ENCODE data around the gene ZSCAN25.
"Not testable (repeated sequence)": the region's sequence is repeated elsewhere in the genome, so short reads cannot be mapped to it uniquely, and the experiment has no call there.

The ZSCAN25 gene

DNA sequence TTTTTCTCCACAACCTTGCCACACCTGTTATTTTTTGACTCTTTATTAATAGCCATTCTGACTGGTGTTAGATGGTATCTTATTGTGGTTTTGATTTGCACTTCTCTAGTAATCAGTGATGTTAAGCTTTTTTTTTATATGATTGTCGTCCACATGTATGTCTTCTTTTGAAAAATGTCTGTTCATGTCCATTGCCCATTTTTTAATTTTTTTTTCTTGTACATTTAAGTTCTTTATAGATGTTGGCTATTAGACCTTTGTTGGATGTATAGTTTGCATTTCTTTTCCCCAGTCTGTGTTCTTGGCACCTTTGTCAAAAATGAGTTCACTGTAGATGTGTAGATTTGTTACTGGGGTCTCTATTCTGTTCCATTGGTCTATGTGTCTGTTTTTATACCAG is 28.8 kb downstream of the ZSCAN25 start:
- no peak for DNase-seq (ENCODE audit: low read depth)

DNA sequence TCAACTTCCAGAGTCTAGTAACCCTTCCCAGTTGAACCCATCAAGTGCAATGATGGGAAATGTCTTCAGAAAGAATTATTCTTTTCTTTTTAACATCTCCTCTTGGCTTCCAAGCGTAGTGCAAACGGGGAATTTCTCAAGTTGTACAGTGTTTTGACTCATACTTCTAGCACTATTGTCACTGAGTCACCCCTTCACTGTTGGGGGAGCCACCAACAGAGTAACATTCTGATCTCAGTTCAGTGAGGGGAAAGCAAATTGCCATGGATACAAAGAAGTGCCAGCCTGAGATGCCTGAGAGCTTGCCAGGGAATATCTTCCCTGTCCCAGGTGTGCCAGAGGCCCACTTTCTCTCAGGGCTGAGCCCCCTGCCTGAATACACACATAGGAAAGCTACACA is 32.1 kb downstream of the ZSCAN25 start:
- DNase-seq (ENCODE audit: low read depth), result no peak

DNA sequence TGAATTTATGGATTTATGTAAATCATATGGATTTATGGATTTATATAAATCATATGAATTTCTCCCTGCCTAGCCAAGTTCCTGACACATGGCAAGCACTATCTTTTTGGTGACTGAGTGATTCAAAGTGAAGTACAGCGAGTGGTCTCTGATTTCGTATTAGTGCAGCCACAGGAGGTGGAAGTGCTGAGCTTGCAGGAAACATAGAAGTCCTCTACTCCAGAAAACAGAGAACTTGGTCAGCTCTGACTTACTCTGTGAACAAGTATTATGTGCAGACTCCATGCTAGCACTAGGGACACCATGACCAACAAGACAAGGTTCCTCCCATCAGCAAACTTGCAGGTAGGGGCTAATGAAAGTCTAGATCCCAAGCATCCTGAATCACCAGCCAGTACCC is 34.5 kb downstream of the ZSCAN25 start:
- no peak for DNase-seq (ENCODE audit: low read depth)

DNA sequence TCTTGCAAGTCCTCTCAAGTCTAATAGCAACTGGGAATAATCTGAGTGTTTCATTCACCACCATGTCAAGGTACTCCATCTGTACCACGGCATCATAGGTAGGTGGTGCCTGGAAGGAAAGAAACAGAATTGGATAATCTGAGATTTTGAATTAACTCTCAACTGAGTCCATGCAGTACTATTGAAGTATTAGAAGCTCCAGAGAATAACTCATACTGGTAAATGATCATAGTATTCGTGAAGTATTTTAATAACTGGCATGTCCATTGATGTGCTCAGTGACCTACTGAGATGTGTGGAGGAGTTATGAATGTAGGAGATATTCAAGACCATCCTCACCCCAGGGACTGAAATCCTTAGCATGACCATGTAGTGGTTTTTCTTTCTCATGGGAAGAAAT is 35.9 kb downstream of the ZSCAN25 start:
- no peak for DNase-seq (ENCODE audit: low read depth)

DNA sequence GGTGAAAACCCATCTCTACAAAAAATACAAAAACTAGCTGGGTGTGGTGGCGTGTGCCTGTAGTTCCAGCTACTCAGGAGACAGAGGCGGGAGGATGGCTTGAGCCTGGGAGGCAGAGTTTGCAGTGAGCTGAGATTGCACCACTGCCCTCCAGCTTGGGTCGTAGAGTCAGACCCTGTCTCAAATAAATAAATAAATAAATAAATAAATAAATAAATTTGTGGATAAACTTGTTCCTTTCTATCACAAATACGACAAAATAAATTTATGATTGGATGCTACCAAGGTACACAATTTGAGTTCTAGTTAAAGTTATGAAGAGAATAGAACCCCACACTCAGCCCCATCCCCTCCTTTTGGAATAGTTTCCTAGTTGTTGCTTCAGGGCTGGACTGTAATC is 36.5 kb downstream of the ZSCAN25 start:
- not testable (repeated sequence) for DNase-seq (ENCODE audit: low read depth)

DNA sequence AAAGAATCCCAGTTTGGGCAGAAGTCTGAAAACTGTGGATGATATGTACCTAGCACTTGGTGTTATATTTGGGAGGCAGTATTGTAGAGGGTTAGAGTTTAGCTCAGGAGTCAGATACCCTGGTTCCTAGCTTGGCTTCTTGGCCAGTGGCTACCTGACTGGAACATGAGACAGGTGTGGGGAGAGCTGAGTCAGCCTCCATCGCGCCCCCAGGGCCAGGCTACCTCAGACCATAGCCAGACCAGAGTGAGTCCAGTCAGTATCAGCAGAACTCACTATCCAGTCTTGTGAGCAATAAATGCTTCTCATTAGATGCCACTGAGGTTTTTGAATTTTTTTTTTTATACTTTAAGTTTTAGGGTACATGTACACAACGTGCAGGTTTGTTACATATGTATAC is 37.0 kb downstream of the ZSCAN25 start:
- DNase-seq (ENCODE audit: low read depth), result no peak

DNA sequence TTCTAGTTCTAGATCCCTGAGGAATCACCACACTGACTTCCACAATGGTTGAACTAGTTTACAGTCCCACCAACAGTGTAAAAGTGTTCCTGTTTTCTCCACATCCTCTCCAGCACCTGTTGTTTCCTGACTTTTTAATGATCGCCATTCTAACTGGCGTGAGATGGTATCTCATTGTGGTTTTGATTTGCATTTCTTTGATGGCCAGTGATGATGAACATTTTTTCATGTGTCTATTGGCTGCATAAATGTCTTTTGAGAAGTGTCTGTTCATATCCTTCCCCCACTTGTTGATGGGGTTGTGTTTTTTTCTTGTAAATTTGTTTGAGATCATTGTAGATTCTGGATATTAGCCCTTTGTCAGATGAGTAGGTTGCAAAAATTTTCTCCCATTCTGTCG is 37.9 kb downstream of the ZSCAN25 start:
- DNase-seq (ENCODE audit: low read depth), result not testable (repeated sequence)

DNA sequence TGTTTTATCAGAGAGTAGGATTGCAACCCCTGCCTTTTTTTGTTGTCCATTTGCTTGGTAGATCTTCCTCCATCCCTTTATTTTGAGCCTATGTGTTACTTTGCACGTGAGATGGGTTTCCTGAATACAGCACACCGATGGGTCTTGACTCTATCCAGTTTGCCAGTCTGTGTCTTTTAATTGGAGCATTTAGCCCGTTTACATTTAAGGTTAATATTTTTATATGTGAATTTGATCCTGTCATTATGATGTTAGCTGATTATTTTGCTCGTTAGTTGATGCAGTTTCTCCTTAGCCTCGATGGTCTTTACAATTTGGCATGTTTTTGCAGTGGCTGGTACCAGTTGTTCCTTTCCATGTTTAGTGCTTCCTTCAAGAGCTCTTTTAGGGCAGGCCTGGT is 41.1 kb downstream of the ZSCAN25 start:
- DNase-seq (ENCODE audit: low read depth), result not testable (repeated sequence)

DNA sequence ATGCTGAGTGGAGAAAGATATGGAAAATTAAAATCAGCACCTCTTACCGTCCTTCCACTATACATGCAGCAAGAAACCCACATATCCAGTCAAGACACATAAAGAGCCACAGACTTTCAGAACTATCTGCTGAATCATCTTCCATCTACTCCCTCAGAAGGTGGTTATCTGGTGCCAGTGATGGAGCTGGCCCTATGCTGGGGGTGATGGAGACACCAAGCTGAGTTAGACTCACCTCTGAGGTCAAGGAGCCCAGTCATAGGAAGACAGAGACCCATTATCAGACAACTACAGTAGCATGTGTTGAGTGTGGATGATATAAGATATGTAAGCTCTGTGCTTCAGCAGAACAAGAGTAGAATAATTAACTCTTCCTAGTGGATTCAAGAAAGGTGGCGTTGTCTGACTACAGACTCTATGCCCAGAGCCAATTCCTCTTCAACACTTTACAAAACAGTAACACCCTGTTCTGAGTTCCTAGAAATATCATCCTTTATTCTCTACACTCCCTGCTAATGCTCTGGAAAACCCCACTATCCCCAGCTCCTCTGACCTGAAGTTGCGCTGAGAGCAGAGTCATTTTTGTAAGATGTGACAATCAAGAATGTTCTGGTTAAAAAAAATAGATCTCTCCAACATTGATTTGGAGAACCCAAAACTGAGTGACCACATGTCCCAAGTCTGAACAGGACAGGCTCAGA is 48.7 kb downstream of the ZSCAN25 start:
- DNase-seq (ENCODE audit: low read depth), result no peak

DNA sequence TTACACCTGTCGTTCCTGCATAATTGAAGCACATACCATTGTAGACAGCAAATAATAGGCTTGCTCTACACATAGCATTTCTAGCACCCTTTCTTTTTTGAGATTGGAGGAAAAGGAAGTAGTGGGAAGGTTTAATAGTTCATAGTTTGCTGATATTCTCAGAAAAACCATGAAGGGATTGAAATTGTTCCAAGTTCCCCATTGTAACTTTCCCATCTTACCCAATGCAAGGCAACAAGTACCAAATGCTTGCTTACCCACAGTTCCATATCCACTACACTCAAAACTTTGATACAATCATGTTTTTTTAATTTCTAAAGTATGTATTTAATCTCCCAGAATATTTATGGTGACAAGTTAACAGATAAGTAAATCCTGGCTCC is 49.3 kb downstream of the ZSCAN25 start:
- DNase-seq (ENCODE audit: low read depth), result no peak

DNA sequence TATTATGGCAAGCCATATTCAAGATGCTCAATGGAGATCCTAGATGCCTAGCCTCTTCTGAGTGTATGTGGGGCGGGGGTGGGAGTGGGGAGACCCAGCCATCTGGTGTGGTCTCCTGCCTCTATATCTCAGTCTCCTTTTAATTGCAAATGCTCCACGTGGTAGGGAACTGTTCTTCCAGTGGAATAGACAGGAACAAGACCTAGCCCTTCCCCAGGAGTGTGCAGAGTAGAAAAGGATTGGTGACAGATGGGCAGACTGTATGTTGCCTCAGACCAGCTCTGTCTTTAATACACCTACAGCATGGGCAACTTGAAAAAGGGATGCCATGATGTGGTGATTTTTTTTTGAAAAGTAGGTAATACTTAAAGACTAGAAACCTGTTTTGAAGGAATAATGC is 50.4 kb downstream of the ZSCAN25 start:
- DNase-seq (ENCODE audit: low read depth), result no peak

DNA sequence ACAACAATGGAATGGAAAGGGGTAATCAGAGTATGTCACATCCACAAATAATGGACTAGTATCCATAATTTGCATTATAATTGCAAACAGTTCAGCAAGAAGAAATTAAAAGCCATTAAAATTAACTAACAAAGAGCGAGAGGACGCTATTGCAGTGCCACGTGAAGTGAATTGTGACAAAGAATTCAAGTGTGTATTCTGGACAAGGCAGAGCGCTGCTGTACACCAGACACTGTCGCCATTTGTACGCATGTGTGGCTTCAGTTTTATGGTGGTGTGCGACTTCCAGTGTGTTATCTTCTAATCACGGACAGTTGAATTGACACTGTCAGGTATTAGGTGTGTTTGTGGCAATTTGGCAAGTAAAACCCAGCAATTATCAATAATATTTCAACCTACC is 51.8 kb downstream of the ZSCAN25 start:
- no peak for DNase-seq (ENCODE audit: low read depth)

DNA sequence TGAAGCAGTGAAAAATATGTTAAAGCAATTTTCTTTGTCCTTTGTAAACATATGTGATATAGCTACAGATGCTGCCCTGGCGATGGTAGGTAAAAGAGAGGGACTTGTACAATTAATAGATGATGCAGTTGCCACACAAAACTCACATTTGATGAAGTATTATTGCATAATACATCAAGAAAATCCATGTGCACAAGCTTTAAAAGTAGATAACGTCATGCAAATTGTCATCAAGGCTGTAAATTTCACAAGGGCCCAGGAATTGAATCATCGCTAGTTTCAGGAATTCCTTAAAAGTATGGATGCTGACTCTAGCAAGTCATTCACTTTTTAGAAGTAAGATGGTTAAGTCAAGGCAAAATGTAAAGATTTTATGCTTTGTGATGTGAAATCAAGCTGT is 53.0 kb downstream of the ZSCAN25 start:
- no peak for DNase-seq (ENCODE audit: low read depth)

DNA sequence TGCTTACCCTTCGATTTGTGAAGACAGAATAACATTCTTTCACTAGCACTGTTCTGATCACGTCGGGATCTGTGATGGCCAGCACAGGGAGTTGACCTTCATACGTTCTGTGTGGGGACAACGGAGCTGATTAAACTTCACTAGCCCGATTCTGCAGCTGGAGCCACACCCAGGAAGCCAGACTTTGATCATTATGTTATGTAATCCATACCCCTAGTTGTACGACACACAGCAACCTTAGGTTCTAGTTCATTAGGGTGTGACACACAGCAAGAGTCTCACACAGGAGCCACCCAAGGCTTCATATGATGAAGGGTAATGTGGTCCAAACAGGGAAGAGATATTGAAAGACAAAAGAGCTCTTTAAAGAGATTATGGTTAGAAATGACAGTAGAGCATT is 55.8 kb downstream of the ZSCAN25 start:
- no peak for DNase-seq (ENCODE audit: low read depth)

DNA sequence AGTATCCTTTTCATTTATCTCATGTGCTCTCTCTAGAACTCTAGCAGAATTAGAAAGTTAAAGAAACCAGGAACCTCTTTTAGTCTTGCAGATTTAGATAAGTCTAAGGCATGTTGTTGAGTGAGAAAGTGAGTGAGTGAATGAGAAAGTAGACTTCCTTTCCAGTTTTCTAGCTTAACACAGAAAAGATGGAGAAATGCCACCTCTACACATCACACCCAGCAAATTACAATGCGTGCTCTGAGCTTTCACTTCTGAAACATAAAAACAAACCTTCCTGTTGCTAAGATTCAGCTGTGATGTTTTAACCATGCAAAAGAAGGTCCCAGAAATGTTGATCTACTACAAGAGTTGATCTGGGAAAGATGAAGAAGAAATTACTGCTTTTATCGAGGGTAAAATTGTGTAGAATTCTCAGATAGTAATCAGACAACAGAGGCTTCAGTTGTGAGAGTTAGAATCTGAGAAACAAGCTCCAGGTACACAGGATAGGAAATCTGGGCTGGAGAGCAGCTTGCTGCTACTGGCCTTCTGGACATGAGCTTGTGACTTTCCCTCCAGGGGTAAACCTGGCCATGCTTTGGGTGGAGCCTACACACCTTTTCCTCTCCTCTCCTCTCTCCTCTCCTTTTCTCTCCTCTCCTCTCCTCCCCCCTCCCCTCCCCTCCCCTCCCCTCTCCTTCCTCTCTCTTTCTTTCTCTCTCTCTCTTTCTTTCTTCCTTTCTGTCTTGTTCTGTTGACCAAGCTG is 58.4 kb downstream of the ZSCAN25 start:
- no peak for DNase-seq (ENCODE audit: low read depth)

DNA sequence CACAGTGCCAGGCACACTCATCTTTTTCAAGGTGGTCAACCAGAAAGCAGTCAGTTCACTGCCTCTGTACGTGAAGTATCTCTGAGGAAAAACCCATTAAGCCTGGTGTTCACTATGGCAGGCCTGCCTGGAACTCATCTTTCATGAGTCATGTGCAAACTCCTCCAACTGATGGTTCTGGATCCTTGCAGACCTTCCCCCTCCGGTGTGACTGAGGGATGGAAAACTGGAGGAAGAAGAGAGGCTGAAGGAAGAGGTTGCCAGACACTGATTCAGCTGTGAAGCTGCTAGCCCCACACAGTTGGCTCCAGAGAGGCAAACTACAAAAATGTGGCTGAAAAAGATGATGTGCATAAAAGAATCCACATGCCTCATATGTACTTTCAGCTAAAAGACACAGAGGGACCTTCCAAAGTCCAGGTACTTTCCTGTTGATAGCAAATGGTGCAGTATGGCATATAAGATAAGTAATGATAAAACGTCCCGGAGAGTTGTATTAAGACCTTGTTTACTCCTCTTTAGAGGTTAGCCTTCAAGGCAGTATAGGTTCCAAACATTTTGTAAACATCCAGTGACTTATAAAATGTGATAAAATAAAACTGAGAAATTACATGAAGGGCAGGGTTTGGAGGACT is 60.4 kb downstream of the ZSCAN25 start:
- no peak for DNase-seq (ENCODE audit: low read depth)

DNA sequence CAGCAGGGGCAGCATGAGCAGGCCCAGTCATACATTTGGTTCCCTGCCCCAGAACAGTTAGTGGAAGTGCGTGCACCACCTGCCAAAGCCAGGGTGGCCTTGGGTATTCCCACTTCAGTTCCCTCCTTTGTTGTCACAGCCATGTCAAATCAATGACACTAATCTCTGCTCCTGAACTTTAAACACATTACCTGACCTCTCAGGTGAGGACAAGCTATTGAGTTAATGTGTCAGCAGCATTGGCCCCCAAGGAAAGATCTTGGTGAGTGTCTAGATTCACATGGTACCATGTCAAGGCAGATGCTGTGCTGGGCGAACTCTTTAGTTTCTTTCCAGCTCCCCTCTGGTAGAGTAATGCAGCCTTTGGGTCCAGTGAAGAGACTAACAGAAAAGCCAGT is 60.9 kb downstream of the ZSCAN25 start:
- no peak for DNase-seq (ENCODE audit: low read depth)

DNA sequence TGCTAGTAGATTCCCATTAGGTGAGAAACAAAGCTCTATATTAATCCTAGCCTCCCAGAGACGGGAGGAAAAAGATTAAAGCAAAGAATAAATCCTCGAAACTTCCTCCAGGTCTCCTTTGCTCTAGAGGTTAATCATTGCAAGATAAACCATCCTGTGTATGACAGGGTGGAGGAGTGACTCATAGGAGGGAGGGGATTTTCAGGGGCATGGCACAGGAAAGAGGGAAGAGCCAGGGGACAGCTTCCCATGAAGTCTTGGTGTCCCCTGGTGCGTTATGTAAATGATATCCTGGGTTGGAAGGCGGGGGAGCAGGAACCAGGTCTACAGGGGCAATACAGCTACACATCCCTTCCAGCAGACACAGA is 62.3 kb downstream of the ZSCAN25 start:
- no peak for DNase-seq (ENCODE audit: low read depth)

DNA sequence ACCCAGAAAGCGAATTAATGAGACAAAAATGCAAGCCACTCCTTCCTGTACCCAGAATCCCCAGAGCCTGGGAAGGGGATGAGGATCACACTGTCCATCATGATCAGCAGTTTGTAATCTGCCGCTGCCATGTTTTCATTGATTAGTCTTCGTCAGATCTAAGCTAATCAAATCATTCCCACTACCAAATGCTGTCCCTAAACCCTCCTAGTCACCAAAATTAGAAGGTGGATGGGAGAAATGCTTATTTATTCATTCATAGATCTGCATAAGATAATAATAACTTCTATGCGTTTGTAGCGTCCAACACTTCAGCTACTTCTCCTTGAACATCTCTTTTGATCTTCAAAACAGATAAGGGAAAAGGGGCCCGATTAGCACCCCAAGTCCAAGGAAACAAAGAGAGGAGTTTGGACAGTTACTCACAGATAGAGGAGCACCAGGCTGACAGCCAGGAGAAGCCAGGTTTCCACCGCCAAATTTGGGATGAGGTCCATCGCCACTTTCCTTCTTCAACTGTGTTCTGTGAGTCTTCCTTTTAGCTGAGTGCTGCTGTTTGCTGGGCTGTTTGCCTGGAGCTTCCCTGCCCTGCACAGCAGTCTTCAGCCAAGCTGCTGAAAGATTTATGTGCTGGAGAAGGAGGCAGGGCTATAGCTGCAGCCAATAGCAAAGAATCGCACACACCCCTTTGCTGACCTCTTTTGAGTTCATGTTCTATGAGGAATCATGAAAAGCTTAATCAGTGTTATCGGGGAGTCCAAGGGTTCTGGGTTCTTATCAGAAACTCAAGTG is 62.9 kb downstream of the ZSCAN25 start, which contains the start of gene CYP3A5:
CYP3A5 (minus strand) TSS at position 597 of the 792 bp plus-strand sequence; CDS start at position 497, 100 bp downstream.
- DNase-seq (ENCODE audit: low read depth), result no peak
